Glutamatergic neuron (in vitro differentiated cells): ENCODE results near the gene SPZ1. TPM values are rescaled to one million over a fixed set of nuclear protein-coding genes. Genes with fewer than 3 reads are reported as not detected.
"Not testable (repeated sequence)": the region's sequence is repeated elsewhere in the genome, so short reads cannot be mapped to it uniquely, and the experiment has no call there.

Experiments
- DNase-seq: peaks from one replicate; pipeline ENCODE4 v3.0.0; 2022
- H3K27ac Mint-ChIP-seq: one replicate; pipeline ENCODE4 v1.8.0; 2020; ENCODE audit warnings: mild to moderate bottlenecking, mixed read lengths, inconsistent platforms; ENCODE audit not compliant: unreplicated experiment
- H3K27me3 Mint-ChIP-seq: one replicate; pipeline ENCODE4 v1.8.0; 2020; ENCODE audit warnings: mild to moderate bottlenecking, moderate library complexity, mixed read lengths, inconsistent platforms; ENCODE audit not compliant: unreplicated experiment
- H3K36me3 Mint-ChIP-seq: one replicate; pipeline ENCODE4 v1.8.0; 2020; ENCODE audit warnings: mild to moderate bottlenecking, mixed read lengths, inconsistent platforms; ENCODE audit not compliant: unreplicated experiment
- H3K4me1 Mint-ChIP-seq: one replicate; pipeline ENCODE4 v1.8.0; 2020; ENCODE audit warnings: mild to moderate bottlenecking, low read depth, mixed read lengths, inconsistent platforms; ENCODE audit not compliant: unreplicated experiment
- H3K4me3 Mint-ChIP-seq: one replicate; pipeline ENCODE4 v1.8.0; 2020; ENCODE audit warnings: mild to moderate bottlenecking, mixed read lengths, inconsistent platforms; ENCODE audit not compliant: unreplicated experiment
- H3K9me3 Mint-ChIP-seq: one replicate; pipeline ENCODE4 v1.8.0; 2020; ENCODE audit warnings: mild to moderate bottlenecking, moderate library complexity, mixed read lengths, inconsistent platforms; ENCODE audit not compliant: unreplicated experiment
- total RNA-seq: library from RNA; stranded (reverse); fragmentation: NEBNext Ultra II Directional; extraction: Animal tissue kit (Norgen Biotek cat#: 25700); gene quantifications from one replicate; pipeline ENCODE4 v1.2.1, GENCODE V29; 2021; ENCODE audit not compliant: unreplicated experiment
- TF ChIP-seq, protein P1 (sequence below): fragments of 200-600 bp; sonication (generic); IDR thresholded peaks from one replicate; pipeline ENCODE4 v1.5.0; 2021; ENCODE audit not compliant: partially characterized antibody, unreplicated experiment

SPZ1 gene
- total RNA-seq, 1 donor from 2014 or later = not detected

DNA sequence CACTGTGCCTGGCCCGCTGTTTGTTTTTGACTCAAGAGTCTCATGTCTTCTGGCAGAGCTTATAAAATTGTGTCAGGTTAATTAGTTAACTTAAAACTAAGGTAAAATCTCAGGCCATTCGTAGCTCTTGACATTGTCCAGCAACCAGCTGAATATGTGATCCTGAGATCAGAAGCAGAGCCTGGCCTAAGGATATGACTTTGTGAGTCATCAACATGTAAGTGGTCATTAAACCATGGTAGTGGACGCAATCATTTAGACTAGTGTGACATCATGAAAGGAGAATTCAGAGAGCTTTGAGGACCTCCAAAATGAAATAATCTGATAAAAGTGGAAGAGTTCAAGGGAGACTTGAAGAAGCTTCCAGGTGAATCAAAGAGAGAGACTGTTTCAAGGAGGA, 23.3 kb downstream of the SPZ1 start:
- no peaks in the 10 kb centered on the region for H3K9me3 Mint-ChIP-seq
- H3K27ac Mint-ChIP-seq = no peak overlapping the region
- H3K36me3 Mint-ChIP-seq = no peaks in the 10 kb centered on the region
- H3K4me3 Mint-ChIP-seq = no peak overlapping the region
- no peaks in the 10 kb centered on the region for H3K27me3 Mint-ChIP-seq
- no peaks in the 10 kb centered on the region for H3K4me1 Mint-ChIP-seq
- no peak for DNase-seq
- TF ChIP-seq, protein P1, sequence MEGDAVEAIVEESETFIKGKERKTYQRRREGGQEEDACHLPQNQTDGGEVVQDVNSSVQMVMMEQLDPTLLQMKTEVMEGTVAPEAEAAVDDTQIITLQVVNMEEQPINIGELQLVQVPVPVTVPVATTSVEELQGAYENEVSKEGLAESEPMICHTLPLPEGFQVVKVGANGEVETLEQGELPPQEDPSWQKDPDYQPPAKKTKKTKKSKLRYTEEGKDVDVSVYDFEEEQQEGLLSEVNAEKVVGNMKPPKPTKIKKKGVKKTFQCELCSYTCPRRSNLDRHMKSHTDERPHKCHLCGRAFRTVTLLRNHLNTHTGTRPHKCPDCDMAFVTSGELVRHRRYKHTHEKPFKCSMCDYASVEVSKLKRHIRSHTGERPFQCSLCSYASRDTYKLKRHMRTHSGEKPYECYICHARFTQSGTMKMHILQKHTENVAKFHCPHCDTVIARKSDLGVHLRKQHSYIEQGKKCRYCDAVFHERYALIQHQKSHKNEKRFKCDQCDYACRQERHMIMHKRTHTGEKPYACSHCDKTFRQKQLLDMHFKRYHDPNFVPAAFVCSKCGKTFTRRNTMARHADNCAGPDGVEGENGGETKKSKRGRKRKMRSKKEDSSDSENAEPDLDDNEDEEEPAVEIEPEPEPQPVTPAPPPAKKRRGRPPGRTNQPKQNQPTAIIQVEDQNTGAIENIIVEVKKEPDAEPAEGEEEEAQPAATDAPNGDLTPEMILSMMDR = no peak

DNA sequence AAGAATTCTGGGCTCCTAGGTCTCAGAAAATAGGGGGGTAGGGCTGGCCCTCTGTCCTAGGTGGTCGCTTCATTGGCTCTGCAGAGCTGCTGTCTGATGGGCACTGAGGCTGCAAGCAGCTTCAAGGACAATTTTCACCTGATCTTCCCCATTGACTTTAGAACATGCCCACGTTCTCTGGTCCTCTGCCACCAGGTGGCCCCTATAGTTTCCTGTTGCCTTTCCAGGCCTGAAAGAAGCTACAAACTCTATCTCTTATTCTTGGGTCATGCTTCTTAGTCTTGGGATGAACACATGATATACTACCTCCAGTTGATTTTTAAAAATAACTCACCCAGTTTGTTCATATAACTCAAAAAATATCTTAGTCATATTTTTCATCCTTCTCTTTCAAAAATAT, 26.3 kb downstream of the SPZ1 start:
- no peaks in the 10 kb centered on the region for H3K9me3 Mint-ChIP-seq
- no peaks in the 10 kb centered on the region for H3K4me1 Mint-ChIP-seq
- no peak for DNase-seq
- TF ChIP-seq, protein P1 = no peak
- no peak overlapping the region for H3K4me3 Mint-ChIP-seq
- no peaks in the 10 kb centered on the region for H3K36me3 Mint-ChIP-seq
- H3K27me3 Mint-ChIP-seq = no peaks in the 10 kb centered on the region
- no peak overlapping the region for H3K27ac Mint-ChIP-seq

DNA sequence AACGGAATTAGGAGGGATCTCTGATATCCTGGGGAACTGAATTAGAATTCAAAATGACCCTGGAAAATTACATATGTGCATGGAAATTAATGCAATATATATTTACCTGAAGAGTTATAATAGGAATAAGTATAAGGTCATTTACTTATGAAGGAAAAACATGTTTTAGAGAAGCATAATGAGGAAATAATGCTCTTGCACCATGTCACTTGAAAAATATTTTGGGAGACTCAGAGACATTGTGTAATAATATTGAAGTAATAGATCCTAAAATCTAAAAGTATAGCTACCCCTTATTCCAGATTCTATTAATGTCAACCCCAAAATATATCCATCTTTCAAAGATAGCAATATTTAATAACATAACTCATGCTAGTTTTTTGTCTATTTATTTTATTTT, 28.4 kb downstream of the SPZ1 start:
- Mint-ChIP-seq H3K27ac (no peak overlapping the region), H3K36me3 (no peaks in the 10 kb centered on the region), H3K9me3 (no peaks in the 10 kb centered on the region), H3K4me1 (no peaks in the 10 kb centered on the region), H3K4me3 (no peak overlapping the region), H3K27me3 (no peaks in the 10 kb centered on the region)
- TF ChIP-seq, protein P1 = no peak
- DNase-seq = no peak

DNA sequence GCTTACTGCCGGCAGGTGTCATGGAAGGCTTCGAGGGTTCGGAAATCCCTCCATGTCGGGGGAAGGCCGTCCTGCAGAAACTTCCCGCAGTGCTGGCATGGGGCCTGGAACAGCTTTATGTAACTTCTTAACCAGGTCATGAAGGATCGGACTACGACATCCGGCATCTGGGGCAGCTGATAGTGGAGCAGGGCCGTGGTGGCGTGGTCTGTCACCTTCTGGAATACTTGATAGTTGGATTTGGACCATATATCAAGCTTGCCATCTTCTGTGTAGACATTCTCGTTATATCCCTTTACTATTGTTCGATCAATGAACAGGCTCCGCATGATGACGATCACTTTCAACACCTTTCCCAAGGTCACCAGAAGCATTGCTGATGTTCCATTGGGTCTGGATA, 31.2 kb downstream of the SPZ1 start:
- H3K36me3 Mint-ChIP-seq, H3K27me3 Mint-ChIP-seq, H3K4me1 Mint-ChIP-seq, H3K27ac Mint-ChIP-seq, H3K9me3 Mint-ChIP-seq, DNase-seq, H3K4me3 Mint-ChIP-seq: not testable (repeated sequence)

DNA sequence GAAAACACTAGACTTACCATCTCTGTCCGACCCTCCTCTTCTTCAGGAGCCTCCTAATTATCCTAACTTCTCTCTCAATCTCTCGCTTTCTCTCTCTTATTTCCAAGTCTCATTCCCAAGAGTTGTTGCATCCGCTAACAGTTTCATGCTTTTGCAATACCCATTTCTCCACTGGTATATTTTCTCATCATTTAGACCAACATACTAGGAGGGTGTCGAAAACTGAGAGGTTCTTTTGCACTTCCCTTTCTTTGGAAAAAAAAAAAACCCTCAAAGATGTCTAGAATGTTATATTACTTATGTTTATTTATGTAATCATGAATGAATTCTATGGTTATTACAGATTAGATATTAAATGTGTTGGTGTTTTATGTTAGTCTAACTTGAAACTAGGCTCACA, 35.9 kb downstream of the SPZ1 start:
- Mint-ChIP-seq H3K4me1 (no peaks in the 10 kb centered on the region), H3K36me3 (no peaks in the 10 kb centered on the region), H3K9me3 (no peaks in the 10 kb centered on the region), H3K4me3 (no peak overlapping the region), H3K27me3 (no peaks in the 10 kb centered on the region), H3K27ac (no peak overlapping the region)
- no peak for DNase-seq
- TF ChIP-seq, protein P1 = no peak

DNA sequence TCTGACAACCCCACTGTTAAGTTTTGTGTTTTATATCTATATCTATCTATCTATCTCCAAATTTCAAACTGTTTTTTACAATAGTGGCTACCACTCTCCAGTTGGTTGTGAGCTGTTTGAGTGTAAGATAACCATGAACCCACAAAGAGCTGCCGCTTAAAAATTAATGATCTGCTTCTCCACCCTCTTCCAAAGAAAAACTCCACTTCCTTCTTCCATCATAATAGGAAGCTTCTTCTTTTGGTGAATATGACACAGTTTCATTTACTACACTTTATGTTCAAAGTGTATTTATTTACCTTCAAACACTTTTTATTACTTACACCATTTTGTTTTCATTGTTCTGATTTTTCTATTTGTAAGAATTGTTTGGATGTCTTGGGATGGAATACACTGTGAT, 37.9 kb downstream of the SPZ1 start:
- no peaks in the 10 kb centered on the region for H3K36me3 Mint-ChIP-seq
- H3K4me1 Mint-ChIP-seq = no peaks in the 10 kb centered on the region
- no peaks in the 10 kb centered on the region for H3K9me3 Mint-ChIP-seq
- TF ChIP-seq, protein P1 = no peak
- no peak overlapping the region for H3K27ac Mint-ChIP-seq
- H3K4me3 Mint-ChIP-seq = no peak overlapping the region
- no peak for DNase-seq
- no peaks in the 10 kb centered on the region for H3K27me3 Mint-ChIP-seq
